HG03457 (cell line): ENCODE data around the gene MYL6B.
"Not testable (repeated sequence)": the region's sequence is repeated elsewhere in the genome, so short reads cannot be mapped to it uniquely, and the experiment has no call there.

Source experiments
- ATAC-seq: cut with Tn5 transposase; IDR thresholded peaks from one replicate; pipeline ENCODE4 v1.9.1; 2021; ENCODE audit warnings: moderate number of reproducible peaks; ENCODE audit not compliant: unreplicated experiment

Gene MYL6B

GRCh38 chr12:56163533-56164344, 11.4 kb downstream of the MYL6B start:
- no peak for ATAC-seq

DNA sequence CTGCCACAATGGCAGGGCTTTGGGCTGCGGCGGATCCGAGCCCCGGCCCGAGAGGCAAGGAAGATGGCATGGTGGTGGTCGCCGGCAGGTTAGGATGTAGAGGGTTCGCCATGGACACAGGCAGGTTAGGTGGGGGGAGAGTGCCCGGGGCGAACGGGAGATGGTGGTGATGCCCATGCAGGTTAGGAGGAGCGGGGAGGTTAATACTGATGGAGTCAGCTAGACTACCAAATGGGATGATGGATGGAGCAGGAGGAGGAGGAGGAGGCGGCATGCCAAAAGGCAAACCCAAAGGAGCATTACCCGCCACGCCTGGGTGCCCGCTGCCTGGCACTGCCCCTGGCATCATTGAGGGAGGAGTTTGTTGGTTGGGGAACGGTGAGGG, 11.9 kb downstream of the MYL6B start:
- no peak for ATAC-seq

GRCh38 chr12:56165369-56165768, 13.0 kb downstream of the MYL6B start:
- ATAC-seq = no peak

- ATAC-seq = no peak
Measured at GRCh38 chr12:56169229-56169759, 16.9 kb downstream of the MYL6B start.

- no peak for ATAC-seq
Measured at GRCh38 chr12:56172839-56173238, 20.5 kb downstream of the MYL6B start.

GRCh38 chr12:56178347-56178746, 26.0 kb downstream of the MYL6B start:
- no peak for ATAC-seq

GRCh38 chr12:56186957-56187356, 34.6 kb downstream of the MYL6B start:
- no peak for ATAC-seq

GRCh38 chr12:56188131-56188777, 35.9 kb downstream of the MYL6B start:
- ATAC-seq = no peak

GRCh38 chr12:56188778-56189098, 36.4 kb downstream of the MYL6B start:
- no peak for ATAC-seq

- no peak for ATAC-seq
Measured at GRCh38 chr12:56189099-56189917, 36.9 kb downstream of the MYL6B start, which contains the start of gene SMARCC2. SMARCC2 (minus strand) TSS chr12:56189483; CDS start chr12:56189461, 22 bp downstream.

DNA sequence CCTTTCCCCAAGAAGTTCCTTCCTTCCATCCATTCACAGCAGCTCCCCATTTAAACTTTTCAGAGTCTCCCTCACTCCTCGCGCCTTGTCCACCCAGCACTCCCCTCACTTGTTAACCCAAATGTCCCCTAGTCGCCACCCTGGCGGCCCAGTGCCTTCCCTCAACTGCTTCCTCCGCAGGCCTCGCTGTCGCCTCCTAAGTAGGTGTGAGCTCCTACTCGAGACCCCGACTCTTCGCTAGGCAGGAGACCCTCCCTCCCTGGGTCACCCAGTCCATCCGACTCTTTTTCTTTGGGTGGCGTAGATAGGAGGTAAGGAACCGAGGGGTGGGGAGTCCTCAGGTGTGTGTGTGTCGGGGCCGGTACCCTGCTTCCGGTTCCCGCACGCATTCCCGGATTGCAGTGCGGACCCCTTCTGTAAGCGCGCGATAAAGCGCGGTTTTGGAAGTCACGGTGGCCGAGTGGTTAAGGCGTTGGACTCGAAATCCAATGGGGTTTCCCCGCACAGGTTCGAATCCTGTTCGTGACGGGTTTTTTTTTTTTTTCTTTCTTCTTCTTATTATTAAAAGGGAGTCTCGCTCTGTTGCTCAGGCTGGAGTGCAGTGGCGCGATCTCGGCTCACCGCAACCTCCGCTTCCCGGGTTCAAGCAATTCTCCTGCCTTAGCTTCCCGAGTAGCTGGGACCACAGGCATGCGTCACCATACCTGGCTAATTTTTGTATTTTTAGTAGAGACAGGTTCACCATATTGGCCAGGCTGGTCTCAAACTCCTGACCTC, 37.7 kb downstream of the MYL6B start:
- no peak for ATAC-seq

DNA sequence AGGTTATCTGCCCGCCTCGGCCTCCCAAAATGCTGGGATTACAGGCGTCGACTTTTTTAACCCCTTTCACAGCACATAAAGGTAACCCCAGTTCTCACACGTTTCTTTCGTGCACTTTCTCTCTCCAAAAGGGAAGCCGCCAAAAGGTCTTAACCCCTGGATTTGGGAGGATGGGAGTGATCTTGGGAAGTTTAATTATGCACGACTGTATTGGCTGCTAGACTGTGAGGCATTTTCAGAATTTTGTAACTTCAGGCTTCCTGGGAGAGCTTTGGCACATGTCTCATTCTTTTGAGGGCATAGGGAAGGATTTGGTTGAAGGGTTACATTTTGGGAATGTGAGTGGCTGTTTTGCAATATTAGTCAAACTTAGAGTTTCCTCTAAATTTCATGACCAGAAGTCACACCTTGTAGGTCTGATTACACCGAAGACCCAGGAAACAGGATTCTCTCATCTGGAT, 38.3 kb downstream of the MYL6B start:
- ATAC-seq = no peak

DNA sequence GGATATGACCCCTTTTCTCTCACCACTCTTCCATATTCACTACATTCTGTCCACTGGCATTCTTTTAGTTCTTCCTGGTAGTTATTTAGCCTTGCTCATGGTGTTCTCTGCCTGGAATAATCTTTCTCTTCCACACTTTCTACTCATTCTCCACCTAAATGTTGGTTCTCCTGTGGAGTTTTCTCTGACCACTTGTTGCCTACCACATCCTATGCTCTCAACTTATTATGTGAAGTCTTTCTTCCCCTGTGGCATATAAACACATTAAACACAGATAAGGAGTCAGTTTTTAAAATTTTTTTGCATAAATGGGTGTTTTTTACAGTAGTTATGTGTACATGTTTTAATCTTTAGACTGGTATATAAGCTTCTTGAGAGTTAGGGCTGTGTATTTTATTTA, 40.2 kb downstream of the MYL6B start:
- no peak for ATAC-seq

DNA sequence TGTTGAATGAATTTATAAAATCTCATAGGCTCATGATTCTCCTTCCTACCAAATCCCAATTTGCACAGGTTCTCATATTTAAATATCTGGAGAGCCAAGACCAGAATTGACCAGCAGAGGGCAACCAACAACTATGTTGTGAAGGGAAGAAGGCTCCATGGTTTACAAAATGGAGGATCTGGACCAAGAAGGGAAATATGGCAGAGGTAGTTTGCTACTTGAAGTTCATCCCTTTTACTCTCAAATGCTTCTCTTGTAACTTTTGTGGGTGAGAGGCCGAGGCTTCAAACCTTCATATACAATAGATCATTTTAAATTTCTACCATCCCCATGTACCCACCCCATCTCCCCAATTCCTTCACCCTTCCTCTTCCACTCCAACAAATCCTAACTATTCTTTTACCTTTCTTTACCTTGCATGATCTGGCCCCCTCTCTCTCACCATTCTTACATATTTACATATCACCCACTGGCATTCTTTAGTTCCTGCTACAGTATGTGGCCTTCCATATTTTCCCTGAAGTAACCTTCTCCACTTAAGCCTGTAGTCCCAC, 40.7 kb downstream of the MYL6B start:
- ATAC-seq = no peak

GRCh38 chr12:56196818-56197550, 44.6 kb downstream of the MYL6B start:
- ATAC-seq = not testable (repeated sequence)

GRCh38 chr12:56197921-56198635, 45.7 kb downstream of the MYL6B start:
- no peak for ATAC-seq

DNA sequence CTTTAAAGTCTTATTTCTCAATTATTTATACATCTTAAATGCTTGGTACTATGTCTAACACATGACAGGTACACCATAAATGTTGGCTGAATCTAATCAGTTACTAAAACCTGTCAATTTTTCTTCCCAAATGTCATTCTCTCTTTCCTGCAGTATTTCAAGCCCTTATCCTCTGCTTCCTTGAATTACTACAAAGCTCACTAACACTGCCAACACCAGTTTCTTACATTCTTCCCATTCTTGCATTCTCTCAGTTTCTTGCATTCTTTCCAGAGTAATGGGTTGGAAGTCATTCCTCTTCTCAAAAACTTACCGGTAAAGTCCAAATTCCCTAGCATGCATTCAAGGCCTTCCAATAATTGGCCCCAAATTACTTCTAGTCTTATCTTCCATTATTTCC, 46.4 kb downstream of the MYL6B start:
- ATAC-seq = no peak

DNA sequence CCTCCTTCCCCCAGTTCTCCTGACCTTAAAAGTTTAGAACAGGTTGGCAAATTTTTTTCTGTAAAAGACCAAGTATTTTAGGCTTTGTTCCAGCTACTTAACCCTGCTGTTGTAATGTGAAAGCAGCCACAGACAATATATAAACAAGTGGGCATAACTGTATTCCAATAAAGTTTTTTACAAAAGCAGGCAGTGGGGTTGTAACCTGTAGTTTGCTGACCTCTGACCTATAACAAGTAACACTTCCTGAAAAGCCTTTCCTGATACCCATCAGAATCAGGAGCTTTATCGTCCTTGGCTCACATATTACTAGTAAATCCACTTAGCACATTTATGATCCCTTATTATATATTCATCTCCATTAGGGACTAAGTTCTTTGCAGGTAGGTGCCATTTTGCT, 50.0 kb downstream of the MYL6B start:
- ATAC-seq = no peak

- ATAC-seq = no peak
Measured at GRCh38 chr12:56202838-56203237, 50.5 kb downstream of the MYL6B start.
